Panc1 (cell line): ENCODE data around the gene PPM1N.

Source experiments
- CTCF ChIP-seq: fragments of 450-650 bp; IDR thresholded peaks from 2 replicates; pipeline ENCODE4 v1.5.1; 2017; ENCODE audit warnings: mild to moderate bottlenecking
- REST ChIP-seq, 2 experiments: IDR thresholded peaks; 2 replicates each; pipeline ENCODE4 v1.6.1; 2011 to 2012; ENCODE audit warnings: low read depth in 2 of 2, control low read depth in 1 of 2, low read length in 1 of 2, mild to moderate bottlenecking in 1 of 2, moderate library complexity in 1 of 2; ENCODE audit not compliant: insufficient read depth in 1 of 2

- no peak for TF ChIP-seq CTCF
- TF ChIP-seq REST (IDR thresholded peaks at IDR 0.05; ENCODE audit: insufficient read depth in 1 of 2, low read depth in 2 of 2, low read length in 1 of 2) = no peak
Observed at GRCh38 chr19:45456500-45456815, 41.8 kb upstream of the PPM1N start.
